Right atrium auricular region (tissue), 2 donors: ENCODE results near the gene CNTN5. TPM values are rescaled to one million over a fixed set of nuclear protein-coding genes. Genes with fewer than 3 reads are reported as not detected.

Experiments
- DNase-seq: peaks from one replicate; pipeline ENCODE4 v3.0.0-alpha.2; 2019; ENCODE audit warnings: low spot score
- H3K27ac ChIP-seq, 2 donors: fragments of 200-600 bp; sonication (generic); 1 replicate in 1 of 2; 2 replicates in 1 of 2; pipeline ENCODE4 v1.5.1; 2016 to 2019
- H3K27me3 ChIP-seq, 2 donors: fragments of 200-600 bp; sonication (generic); one replicate each; pipeline versions ENCODE4 v1.5.1 to v1.6.0; 2017 to 2019
- H3K36me3 ChIP-seq: fragments of 200-600 bp; sonication (generic); one replicate; pipeline ENCODE4 v1.5.1; 2016
- H3K4me1 ChIP-seq, 2 donors: fragments of 200-600 bp; sonication (generic); one replicate each; pipeline versions ENCODE4 v1.5.1 to v1.6.0; 2017 to 2019
- H3K4me3 ChIP-seq, 2 donors: fragments of 200-600 bp; sonication (generic); 1 replicate in 1 of 2; 2 replicates in 1 of 2; pipeline ENCODE4 v1.5.1; 2017 to 2019; ENCODE audit warnings: mild to moderate bottlenecking in 1 of 2, moderate library complexity in 1 of 2
- H3K9me3 ChIP-seq, 2 donors: fragments of 200-600 bp; sonication (generic); one replicate each; pipeline ENCODE4 v1.5.1; 2019
- total RNA-seq, 2 donors: library from RNA; depleted of rRNA; stranded (reverse); fragments of >200 nt; gene quantifications; one replicate each; pipeline ENCODE4 v1.1.0, GENCODE V29; 2016
- TF ChIP-seq, protein P1 (sequence below), 2 donors: fragments of 200-600 bp; sonication (generic); IDR thresholded peaks; one replicate each; pipeline ENCODE4 v1.5.1; 2019; ENCODE audit warnings: antibody characterized with exemption in 2 of 2

Gene CNTN5
- total RNA-seq, 2 donors from 2014 or later = not detected

DNA sequence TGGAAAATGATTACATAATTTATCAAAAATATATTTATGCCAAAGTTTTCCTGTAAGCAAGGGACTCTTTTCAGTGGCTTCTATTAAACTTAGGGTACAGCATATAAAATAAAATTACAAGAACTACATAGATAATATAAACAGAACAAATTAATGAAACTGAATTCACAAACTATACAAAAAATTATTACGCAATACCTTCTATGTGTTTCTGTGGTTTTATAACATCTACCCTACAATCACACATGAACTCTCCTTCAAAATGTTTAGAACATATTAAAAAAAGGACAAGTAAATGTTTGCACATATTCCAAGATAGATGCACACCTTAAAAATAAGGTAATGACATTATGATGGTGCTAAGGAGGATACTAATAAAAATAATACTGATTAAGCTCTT, 235.9 kb downstream of the CNTN5 start:
- Histone ChIP-seq H3K27me3 (no peaks in the 10 kb centered on the region), H3K4me1 (no peaks in the 10 kb centered on the region), H3K27ac (no peak overlapping the region), H3K9me3 (no peaks in the 10 kb centered on the region), H3K36me3 (no peaks in the 10 kb centered on the region), H3K4me3 (no peak overlapping the region)
- TF ChIP-seq, protein P1, sequence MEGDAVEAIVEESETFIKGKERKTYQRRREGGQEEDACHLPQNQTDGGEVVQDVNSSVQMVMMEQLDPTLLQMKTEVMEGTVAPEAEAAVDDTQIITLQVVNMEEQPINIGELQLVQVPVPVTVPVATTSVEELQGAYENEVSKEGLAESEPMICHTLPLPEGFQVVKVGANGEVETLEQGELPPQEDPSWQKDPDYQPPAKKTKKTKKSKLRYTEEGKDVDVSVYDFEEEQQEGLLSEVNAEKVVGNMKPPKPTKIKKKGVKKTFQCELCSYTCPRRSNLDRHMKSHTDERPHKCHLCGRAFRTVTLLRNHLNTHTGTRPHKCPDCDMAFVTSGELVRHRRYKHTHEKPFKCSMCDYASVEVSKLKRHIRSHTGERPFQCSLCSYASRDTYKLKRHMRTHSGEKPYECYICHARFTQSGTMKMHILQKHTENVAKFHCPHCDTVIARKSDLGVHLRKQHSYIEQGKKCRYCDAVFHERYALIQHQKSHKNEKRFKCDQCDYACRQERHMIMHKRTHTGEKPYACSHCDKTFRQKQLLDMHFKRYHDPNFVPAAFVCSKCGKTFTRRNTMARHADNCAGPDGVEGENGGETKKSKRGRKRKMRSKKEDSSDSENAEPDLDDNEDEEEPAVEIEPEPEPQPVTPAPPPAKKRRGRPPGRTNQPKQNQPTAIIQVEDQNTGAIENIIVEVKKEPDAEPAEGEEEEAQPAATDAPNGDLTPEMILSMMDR (IDR thresholded peaks at IDR 0.05) = no peak
- no peak for DNase-seq

DNA sequence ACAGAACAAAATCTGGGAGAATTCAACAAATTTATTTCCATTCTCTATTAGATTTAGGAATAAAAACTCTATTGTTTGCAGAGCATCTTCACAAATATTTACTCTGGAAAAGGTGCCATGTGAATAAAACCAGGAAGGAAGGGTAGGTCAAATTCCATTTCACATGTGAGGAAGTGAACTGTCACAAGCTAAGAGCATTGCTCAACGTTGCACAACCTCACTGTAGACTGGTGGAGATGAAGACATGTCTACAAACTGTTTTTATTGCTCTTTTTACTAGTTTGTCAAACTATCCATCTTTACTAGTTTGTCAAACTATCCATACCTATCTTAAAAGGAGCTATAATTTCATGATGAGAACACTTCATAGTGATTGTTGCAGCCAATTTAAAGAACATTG, 236.4 kb downstream of the CNTN5 start:
- DNase-seq = no peak

DNA sequence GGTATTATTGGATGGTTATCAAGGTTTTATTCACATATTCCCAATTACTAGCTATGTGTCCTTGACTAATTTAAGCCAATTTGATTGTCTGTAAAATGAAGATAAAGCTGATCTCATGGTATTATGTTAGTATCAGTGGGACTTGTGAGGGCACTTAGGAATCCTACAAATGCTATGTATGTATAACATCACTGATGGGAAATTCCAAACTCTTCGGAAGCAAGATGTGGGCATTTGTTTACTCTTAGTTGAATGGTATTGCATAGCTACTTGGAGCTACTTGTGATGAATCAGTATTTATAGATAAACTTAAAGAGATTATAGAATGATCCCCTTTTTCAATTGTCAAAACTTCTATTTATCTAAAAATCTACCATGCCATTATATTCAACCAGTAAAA, 239.9 kb downstream of the CNTN5 start:
- no peak overlapping the region for H3K27ac ChIP-seq
- TF ChIP-seq, protein P1 (IDR thresholded peaks at IDR 0.05) = no peak

More for the DNA sequence above, 236.4 kb downstream of the CNTN5 start:
- TF ChIP-seq, protein P1 (IDR thresholded peaks at IDR 0.05) = no peak
- Histone ChIP-seq H3K9me3 (no peaks in the 10 kb centered on the region), H3K4me3 (no peak overlapping the region), H3K4me1 (no peaks in the 10 kb centered on the region), H3K27ac (no peak overlapping the region), H3K36me3 (no peaks in the 10 kb centered on the region), H3K27me3 (no peaks in the 10 kb centered on the region)

DNA sequence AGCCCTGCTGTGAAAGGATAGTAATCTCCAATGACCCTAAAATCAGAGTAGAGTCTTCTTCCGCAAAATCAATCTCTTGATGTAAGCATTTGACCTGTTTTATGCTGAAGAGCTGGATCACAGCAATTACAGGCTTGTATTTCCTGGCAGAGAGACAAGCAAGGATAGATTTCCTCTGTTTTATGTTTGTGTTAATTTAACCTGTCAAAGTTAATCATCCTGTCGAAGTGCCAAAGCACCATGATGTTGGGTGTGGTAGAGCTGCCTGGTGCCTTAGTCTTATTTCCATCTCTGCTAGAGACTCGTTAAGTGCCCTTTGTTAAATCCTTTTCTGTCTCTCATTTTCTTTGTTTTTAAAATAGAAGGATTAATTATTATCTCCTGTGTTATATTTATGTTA, 248.1 kb downstream of the CNTN5 start:
- H3K27ac ChIP-seq = no peak overlapping the region
- H3K4me3 ChIP-seq = no peak overlapping the region
- no peaks in the 10 kb centered on the region for H3K4me1 ChIP-seq
- no peaks in the 10 kb centered on the region for H3K36me3 ChIP-seq
- H3K9me3 ChIP-seq = no peaks in the 10 kb centered on the region
- no peak for DNase-seq
- H3K27me3 ChIP-seq = no peaks in the 10 kb centered on the region
- TF ChIP-seq, protein P1 (IDR thresholded peaks at IDR 0.05) = no peak

More for the DNA sequence above, 239.9 kb downstream of the CNTN5 start:
- H3K4me3 ChIP-seq = no peak overlapping the region
- H3K9me3 ChIP-seq = no peaks in the 10 kb centered on the region
- H3K36me3 ChIP-seq = no peaks in the 10 kb centered on the region
- H3K4me1 ChIP-seq = no peaks in the 10 kb centered on the region
- H3K27me3 ChIP-seq = no peaks in the 10 kb centered on the region
- no peak for DNase-seq

DNA sequence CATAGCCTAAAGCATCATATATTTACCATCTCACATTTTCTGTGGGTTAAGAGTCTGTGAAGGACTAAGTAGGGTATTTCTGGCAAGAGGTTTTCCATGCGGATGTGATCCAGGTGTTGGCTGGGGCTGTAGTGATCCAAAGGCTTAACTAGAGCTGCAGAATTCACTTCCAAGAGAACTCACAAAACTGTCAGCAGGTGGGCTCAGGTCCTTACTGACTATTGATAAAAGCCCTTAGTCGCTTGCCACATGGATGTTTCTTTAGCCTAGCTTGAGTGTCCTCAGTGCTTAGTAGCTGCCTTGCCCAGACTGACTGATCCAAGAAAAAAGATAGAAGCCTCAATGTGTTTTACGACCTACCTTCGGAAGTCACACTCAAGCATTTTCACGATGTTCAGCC, 250.8 kb downstream of the CNTN5 start:
- TF ChIP-seq, protein P1 (IDR thresholded peaks at IDR 0.05) = no peak
- H3K4me3 ChIP-seq = no peak overlapping the region
- no peak for DNase-seq
- no peaks in the 10 kb centered on the region for H3K36me3 ChIP-seq
- H3K9me3 ChIP-seq = no peaks in the 10 kb centered on the region
- H3K4me1 ChIP-seq = no peaks in the 10 kb centered on the region
- no peaks in the 10 kb centered on the region for H3K27me3 ChIP-seq
- H3K27ac ChIP-seq = no peak overlapping the region

DNA sequence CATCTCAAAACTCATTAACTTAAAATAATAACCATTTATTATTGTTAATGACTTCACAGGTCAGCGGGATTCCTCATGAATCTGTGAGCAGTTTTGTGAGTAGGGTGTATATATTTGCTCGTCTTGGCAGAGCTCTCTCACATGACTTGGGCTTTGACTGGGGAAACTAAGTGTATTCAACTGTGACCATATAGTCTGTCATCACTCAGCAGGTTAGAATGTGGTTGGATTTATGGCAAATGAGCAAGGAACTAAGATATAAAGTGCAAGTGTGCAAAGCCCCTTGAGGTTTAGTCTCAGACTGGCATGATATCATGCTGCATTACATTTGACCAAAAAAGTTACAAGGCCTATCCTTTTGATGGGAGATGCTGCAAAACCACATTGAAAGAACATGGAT, 254.8 kb downstream of the CNTN5 start:
- no peak overlapping the region for H3K4me3 ChIP-seq
- no peaks in the 10 kb centered on the region for H3K36me3 ChIP-seq
- H3K4me1 ChIP-seq = no peaks in the 10 kb centered on the region
- TF ChIP-seq, protein P1 (IDR thresholded peaks at IDR 0.05) = no peak
- H3K9me3 ChIP-seq = no peaks in the 10 kb centered on the region
- DNase-seq = no peak
- H3K27me3 ChIP-seq = no peaks in the 10 kb centered on the region
- no peak overlapping the region for H3K27ac ChIP-seq
